ENCODE results near the gene STK35. TPM values are rescaled to one million over a fixed set of nuclear protein-coding genes. Genes with fewer than 3 reads are reported as not detected.

Gene STK35
- total and polyA plus RNA-seq, 2 experiments from 2014 or later: 14.2 to 59.7 TPM

GRCh38 chr20:2143594-2143993 is 42.0 kb downstream of the STK35 start:
- Histone ChIP-seq H3K27me3 (ENCODE audit: insufficient read depth) (no peaks in the 10 kb centered on the region), H3K9me2 (ENCODE audit: insufficient read depth) (no peaks in the 10 kb centered on the region), H3K4me1 (ENCODE audit: insufficient read depth) (no peaks in the 10 kb centered on the region; the same call in 1 of the 2 replicates), H3K27ac (ENCODE audit: low read depth) (no peak overlapping the region), H4K20me1 (replicated peaks; ENCODE audit: insufficient read depth) (peaks cover 23% of the 10 kb centered on the region; the same call in 1 of the 2 replicates), H3K4me3 (no peak overlapping the region), H3K4me2 (no peak overlapping the region), H3F3A (replicated peaks; ENCODE audit: low read depth) (no peaks in the 10 kb centered on the region), H2AFZ (no peak overlapping the region), H3K79me2 (replicated peaks; ENCODE audit: insufficient read depth) (peaks cover 16% of the 10 kb centered on the region), H3K36me3 (ENCODE audit: insufficient read depth) (no peaks in the 10 kb centered on the region)
- peaks cover 6% of the 10 kb centered on the region for H3K27me3 Mint-ChIP-seq (ENCODE audit: insufficient read depth, low read depth, poor library complexity)
- H3K36me3 Mint-ChIP-seq (ENCODE audit: low read depth): peaks cover 9% of the 10 kb centered on the region; the same call in 2 of the 3 replicates
- H3K4me3 Mint-ChIP-seq: no peak overlapping the region
- DNase-seq (ENCODE audit: low spot score): no peak
- no peaks in the 10 kb centered on the region for H3K9me3 Mint-ChIP-seq
- H3K27ac Mint-ChIP-seq: no peak overlapping the region
- H3K4me1 Mint-ChIP-seq: peaks cover 23% of the 10 kb centered on the region
- TF ChIP-seq ZNF114 (CRISPR knock-in tag; IDR thresholded peaks at IDR 0.05) (no peak), POLR2AphosphoS5 (IDR thresholded peaks at IDR 0.05; ENCODE audit: low read depth) (no peak), STAT1 (IDR thresholded peaks at IDR 0.05; ENCODE audit: unreplicated experiment) (no peak), ZNF462 (CRISPR knock-in tag; IDR thresholded peaks at IDR 0.05) (no peak), CTCF (conservative IDR thresholded peaks at IDR 0.05; ENCODE audit: low read depth in 2 of 2) (no peak), NANOG (IDR thresholded peaks at IDR 0.05; ENCODE audit: borderline replicate concordance) (no peak), EZH2 (IDR thresholded peaks at IDR 0.05; ENCODE audit: low read depth, unreplicated experiment) (no peak), JUNB (IDR thresholded peaks at IDR 0.05; ENCODE audit: unreplicated experiment) (no peak), CREB1 (CRISPR knock-in tag; IDR thresholded peaks at IDR 0.05; ENCODE audit: low read depth) (no peak)
- TF ChIP-seq, protein P1, sequence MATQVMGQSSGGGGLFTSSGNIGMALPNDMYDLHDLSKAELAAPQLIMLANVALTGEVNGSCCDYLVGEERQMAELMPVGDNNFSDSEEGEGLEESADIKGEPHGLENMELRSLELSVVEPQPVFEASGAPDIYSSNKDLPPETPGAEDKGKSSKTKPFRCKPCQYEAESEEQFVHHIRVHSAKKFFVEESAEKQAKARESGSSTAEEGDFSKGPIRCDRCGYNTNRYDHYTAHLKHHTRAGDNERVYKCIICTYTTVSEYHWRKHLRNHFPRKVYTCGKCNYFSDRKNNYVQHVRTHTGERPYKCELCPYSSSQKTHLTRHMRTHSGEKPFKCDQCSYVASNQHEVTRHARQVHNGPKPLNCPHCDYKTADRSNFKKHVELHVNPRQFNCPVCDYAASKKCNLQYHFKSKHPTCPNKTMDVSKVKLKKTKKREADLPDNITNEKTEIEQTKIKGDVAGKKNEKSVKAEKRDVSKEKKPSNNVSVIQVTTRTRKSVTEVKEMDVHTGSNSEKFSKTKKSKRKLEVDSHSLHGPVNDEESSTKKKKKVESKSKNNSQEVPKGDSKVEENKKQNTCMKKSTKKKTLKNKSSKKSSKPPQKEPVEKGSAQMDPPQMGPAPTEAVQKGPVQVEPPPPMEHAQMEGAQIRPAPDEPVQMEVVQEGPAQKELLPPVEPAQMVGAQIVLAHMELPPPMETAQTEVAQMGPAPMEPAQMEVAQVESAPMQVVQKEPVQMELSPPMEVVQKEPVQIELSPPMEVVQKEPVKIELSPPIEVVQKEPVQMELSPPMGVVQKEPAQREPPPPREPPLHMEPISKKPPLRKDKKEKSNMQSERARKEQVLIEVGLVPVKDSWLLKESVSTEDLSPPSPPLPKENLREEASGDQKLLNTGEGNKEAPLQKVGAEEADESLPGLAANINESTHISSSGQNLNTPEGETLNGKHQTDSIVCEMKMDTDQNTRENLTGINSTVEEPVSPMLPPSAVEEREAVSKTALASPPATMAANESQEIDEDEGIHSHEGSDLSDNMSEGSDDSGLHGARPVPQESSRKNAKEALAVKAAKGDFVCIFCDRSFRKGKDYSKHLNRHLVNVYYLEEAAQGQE (IDR thresholded peaks at IDR 0.05; ENCODE audit: unreplicated experiment): no peak
- ATAC-seq: no peak
